ENCODE data around the gene ROBO1. TPM values are rescaled to one million over a fixed set of nuclear protein-coding genes. Genes with fewer than 3 reads are reported as not detected.

The ROBO1 gene
- total and polyA plus RNA-seq, 2 of the 8 experiments (the other 6 are each of a cell fraction or from before 2014, with no cell fraction given) = 51.4 to 91.0 TPM

DNA sequence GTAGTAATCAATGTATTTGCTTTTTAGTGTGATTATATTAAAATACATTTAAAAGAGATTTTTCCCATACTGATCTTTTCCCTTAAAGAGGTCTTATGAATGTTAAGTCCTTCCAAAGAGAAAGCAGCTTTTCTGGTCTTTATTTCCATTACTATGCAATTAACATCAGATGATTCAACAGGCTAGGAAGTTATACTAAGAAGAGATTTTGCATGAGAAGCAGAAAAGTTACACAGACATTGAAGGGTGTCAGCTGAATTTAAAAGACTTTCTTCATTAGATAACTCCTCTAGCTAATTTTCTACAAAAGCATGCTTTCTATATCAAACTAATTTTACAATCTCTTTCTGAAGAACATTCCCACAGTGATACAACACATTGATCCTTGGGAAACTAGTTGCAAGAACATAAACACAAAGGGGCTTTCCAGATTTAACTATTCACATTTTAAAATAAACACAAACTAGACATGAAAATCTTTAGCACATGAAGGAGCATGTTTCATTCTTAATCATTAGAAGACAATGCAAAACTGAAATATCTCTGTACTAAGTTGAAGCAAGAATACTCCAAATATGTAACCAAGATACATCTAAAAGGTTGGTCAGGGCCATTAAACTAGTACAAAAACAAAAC lies 965.8 kb downstream of the ROBO1 start:
- H3K14ac ChIP-seq (ENCODE audit: insufficient read length) = no peak overlapping the region
- H3K79me2 ChIP-seq (ENCODE audit: control insufficient read depth in 1 of 2, insufficient read depth in 2 of 2, low read length in 2 of 2) = peaks cover 0 to 17% of the 10 kb centered on the region in 2 experiments; a peak in 2 of 4 replicates
- no peak overlapping the region for H2BK20ac ChIP-seq (ENCODE audit: low read length)
- peak; percentile 32 for FAIRE-seq
- H2AK5ac ChIP-seq (ENCODE audit: low read depth, low read length) = no peak overlapping the region
- H3K36me3 ChIP-seq (ENCODE audit: control insufficient read depth in 2 of 4, insufficient read depth in 4 of 4, low read length in 3 of 4) = no peaks in the 10 kb centered on the region
- no peak overlapping the region for H2AFZ ChIP-seq (ENCODE audit: low read length)
- no peak overlapping the region for H2BK5ac ChIP-seq (ENCODE audit: low read depth, low read length)
- no peak overlapping the region for H4K91ac ChIP-seq (replicated peaks; ENCODE audit: insufficient read length, low read length)
- no peak overlapping the region for H2BK120ac ChIP-seq (replicated peaks; ENCODE audit: low read depth, low read length)
- H2BK15ac ChIP-seq (ENCODE audit: low read length) = no peak overlapping the region
- H3K56ac ChIP-seq (replicated peaks; ENCODE audit: insufficient read length, low read depth, low read length) = no peak overlapping the region
- H3K4ac ChIP-seq (replicated peaks; ENCODE audit: insufficient read length, low read depth, low read length) = no peak overlapping the region
- no peaks in the 10 kb centered on the region for H3K23me2 ChIP-seq (ENCODE audit: low read depth, low read length)
- no peak overlapping the region for H3K18ac ChIP-seq (ENCODE audit: extremely low read depth, low read length)
- no peaks in the 10 kb centered on the region; the same call in 1 of the 2 replicates for H3K79me1 ChIP-seq (ENCODE audit: low read depth, low read length)
- no peak overlapping the region for H3K27ac ChIP-seq (ENCODE audit: low read depth, low read length)
- ChIA-PET CTCF (ENCODE audit: partially characterized antibody) (no interaction called here), POLR2A (ENCODE audit: partially characterized antibody) (no interaction called here)
- no peak overlapping the region for H2BK12ac ChIP-seq (ENCODE audit: low read depth, low read length)
- DNase-seq (ENCODE audit: low read depth in 1 of 2, low spot score in 2 of 2) = no peak
- H3K4me3 ChIP-seq (ENCODE audit: extremely low read depth in 1 of 4, insufficient read depth in 2 of 4, low read depth in 3 of 4, low read length in 4 of 4) = peak overlapping the region in 1 of 4 experiments; percentile 20; a peak in 1 of 8 replicates
- H3K23ac ChIP-seq (ENCODE audit: insufficient read length) = no peak overlapping the region
- H4K8ac ChIP-seq (ENCODE audit: extremely low read depth, insufficient read depth, low read length) = no peak overlapping the region
- peaks cover 0 to 4% (median under 1%) of the 10 kb centered on the region in 4 experiments; a peak in 2 of 7 replicates for H3K4me1 ChIP-seq (replicated peaks in 1 of 4; ENCODE audit: control insufficient read depth in 3 of 4, insufficient read depth in 4 of 4, low read length in 3 of 4)
- no peak overlapping the region for H3K4me2 ChIP-seq (ENCODE audit: insufficient read depth in 1 of 2, low read depth in 2 of 2, low read length in 2 of 2)
- H3K9ac ChIP-seq (replicated peaks in 1 of 4; ENCODE audit: extremely low read depth in 1 of 4, low read depth in 3 of 4, low read length in 3 of 4) = no peak overlapping the region
- no peaks in the 10 kb centered on the region for H3K27me3 ChIP-seq (replicated peaks in 1 of 4; ENCODE audit: control insufficient read depth in 3 of 4, extremely low read depth in 1 of 4, insufficient read depth in 3 of 4, low read length in 3 of 4)
- no peaks in the 10 kb centered on the region for H4K20me1 ChIP-seq (replicated peaks in 1 of 2; ENCODE audit: control insufficient read depth in 1 of 2, insufficient read depth in 2 of 2, low read length in 2 of 2)
- H4K5ac ChIP-seq (ENCODE audit: insufficient read length, low read depth, low read length) = no peak overlapping the region
- no peaks in the 10 kb centered on the region for H3K9me3 ChIP-seq (ENCODE audit: insufficient read depth in 2 of 2, low read depth in 1 of 2, low read length in 1 of 2)
